ENCODE results near the gene PPP1R7.
"Not testable (repeated sequence)": the region's sequence is repeated elsewhere in the genome, so short reads cannot be mapped to it uniquely, and the experiment has no call there.

PPP1R7 gene

DNA sequence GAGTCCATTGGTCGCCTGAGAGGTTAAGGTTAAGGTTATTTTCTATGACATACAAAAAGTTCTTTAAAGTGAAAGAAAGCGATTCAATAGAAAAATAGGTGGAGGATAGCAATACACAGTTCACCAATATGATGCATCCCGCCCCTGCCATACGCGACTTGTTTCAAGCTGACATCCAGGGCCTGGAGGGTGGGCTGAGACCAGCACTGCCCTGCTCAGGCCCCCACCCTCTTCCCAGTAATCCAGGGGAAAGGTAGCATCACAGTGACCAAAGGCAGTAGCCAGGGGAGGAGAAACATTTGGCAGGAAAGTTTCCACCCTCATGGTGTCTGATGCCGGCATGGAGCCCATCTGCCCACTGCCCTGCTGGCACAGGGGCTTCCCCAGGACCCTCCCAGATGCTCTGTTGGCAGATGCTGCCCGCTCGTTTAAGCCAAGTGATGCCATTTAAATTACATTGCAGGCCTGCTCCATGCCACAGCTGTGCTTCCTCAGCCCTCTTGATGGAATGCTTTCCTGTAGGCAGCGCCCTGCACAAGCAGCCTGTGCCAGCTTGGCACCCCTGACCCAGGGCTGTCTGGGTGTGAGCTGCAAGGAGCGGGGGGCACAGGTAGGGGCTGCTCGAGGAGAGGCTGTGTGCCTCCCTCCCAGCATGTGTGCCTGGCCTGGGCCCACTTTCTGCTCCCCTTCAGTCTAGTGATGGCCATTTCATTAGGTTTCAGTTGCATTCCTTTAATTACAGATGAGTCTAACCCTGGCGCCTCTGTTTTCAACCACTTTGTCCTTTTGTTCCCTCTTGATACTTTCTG lies 27.5 kb downstream of the PPP1R7 start:
- DNase-seq = no peak

DNA sequence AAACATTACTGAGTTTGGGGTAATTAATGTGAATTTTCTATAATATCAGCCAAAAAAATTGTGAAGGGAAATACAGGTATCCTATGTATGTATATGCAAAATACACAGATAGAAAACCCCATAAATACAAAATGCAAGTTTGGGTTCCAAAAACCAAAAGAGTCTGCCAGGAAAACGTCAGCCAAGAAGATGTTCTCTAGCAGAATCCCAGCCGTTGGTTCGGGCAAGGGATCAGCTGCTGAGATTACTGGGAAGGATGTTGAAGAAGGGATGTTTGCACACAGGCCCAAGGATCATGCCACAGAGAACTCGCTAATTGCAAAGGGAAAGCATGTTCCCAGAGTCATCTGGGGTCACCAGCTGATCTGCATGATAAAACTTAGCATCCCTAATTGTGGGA lies 28.7 kb downstream of the PPP1R7 start:
- DNase-seq = no peak

DNA sequence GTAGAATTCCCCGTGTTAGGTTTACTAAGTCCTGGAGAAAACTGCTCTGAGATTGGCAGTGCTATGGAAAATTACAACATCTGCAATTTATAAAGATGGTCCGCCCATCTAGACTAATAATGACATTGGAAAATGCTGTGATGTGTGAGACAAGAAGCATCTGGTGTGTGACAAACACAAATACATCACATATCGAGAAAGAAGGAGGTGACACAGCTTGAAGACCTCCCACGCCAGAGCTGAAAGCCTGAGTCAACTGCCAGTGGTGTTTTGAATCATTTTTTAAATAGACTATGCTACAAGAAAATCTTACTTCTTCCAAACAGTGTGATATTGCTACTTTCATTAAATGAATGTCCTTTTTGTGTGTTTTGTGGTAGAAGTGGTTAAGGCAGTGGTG lies 29.6 kb downstream of the PPP1R7 start:
- no peak for DNase-seq

DNA sequence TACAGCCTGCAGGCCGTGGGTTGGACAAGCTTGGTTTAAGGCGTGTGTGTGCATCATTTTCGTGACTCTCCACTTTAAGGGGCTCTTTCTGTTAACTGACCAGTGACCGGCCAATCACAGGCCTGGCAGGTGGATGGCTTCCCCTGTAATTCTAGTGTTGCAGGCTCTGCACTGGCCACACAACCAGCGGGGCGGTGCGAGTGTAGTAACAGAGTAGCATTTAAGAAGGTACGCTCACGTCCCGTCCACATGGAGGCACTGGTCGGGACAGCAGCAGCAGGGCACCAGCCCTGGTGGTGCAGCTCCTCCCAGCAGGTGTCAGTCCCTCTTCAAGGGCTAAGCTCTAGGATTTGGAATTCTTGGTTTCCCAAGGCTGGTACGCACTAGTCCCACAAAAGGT lies 30.2 kb downstream of the PPP1R7 start:
- no peak for DNase-seq

DNA sequence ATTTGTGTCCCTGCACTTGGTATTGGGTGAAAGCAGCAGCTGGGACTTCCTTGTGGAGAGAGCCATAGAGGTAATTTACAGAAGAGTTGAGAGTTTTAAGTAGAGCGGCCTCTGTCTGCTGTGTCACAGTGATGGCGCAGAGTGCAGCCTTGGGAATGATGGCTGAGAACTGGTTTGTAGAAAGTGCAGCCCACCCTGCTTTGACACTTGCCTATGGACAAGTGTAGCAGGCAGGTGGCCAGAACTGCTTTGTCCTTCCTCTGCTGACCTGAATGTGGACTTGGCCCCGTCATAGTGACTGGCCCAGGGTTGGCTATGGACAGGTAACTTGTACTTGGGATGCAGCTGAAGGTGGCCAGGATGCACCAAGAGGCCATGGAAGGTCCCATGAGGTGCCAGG lies 31.9 kb downstream of the PPP1R7 start:
- DNase-seq = no peak

DNA sequence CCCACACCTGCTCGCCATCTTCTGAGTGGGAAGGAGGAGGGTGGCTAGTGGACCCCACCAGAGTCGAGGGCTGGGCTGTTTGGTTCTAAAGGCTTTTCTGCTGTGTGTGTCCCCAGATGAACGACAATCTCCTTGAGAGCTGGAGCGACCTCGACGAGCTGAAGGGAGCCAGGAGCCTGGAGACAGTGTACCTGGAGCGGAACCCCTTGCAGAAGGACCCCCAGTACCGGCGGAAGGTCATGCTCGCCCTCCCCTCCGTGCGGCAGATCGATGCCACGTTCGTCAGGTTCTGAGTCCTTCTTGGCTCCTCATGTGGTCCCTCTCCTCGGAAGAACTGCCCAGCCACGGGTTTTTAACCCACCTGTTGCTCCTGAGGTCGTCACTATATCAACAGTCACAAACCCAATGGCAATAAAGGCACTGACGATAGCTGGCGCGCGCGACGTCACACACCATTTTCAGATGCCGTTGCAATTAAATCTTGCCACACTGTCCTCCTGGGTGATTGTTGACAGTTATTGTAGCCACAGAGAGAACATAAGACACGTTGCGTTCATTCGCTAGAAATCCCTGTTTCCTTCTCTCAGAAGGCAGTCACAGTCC lies 32.4 kb downstream of the PPP1R7 start:
- no peak for DNase-seq

DNA sequence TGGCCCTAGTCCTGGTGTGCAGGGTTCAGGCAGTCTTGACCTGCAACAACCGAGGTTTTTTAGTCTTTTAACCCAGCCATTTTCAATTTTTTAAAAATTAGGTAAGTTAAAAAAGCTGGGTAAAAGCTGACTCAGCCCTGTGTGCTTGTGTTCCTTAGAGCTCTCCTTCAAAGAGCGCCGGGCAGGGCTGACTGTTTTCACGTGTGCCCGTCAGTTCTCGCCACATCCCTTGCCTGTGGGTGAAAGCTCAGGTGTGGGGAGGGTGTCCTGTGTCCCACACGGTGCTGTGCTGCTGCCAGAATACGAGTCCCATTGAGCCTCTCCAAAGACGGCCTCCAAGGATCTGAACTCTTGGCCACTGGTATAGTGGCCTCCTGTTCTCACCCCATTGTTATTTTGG lies 33.0 kb downstream of the PPP1R7 start:
- no peak for DNase-seq

DNA sequence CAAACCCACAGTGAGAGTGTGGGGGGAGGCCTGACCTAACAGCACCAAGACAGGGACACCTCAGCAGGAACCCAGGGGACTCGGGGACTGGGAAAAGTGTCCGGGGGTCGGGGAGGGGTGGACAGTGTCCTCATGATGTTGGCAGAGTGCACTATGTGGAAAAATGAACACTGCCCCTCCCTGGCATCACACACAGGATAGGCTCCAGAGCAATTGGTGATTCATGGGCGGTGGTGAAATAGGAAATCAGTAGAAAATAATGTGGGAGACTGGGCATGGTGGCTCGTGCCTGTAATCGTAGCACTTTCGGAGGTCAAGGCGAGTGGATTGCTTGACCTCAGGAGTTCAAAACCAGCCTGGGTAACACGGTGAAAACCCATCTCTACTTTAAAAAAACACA lies 34.6 kb downstream of the PPP1R7 start:
- DNase-seq = no peak

DNA sequence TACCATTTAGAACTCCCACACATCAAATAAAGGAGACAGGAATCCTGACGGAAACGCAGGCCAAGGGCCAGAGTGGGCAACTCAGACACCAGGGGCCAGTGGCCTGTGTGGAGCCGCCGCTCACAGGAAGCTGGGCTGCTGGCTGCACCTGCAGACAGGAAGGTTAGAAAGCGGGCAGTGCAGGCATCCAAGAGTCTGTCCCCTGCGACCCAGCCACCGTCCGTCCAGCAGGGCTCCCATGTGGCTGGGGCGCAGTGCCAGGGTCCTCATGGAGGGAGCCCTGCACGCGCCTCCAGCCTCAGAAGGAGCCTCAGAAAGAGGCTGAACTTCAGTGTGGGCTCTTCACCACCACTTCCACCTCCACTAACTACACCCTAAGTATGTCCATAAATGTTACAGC lies 35.7 kb downstream of the PPP1R7 start:
- no peak for DNase-seq

DNA sequence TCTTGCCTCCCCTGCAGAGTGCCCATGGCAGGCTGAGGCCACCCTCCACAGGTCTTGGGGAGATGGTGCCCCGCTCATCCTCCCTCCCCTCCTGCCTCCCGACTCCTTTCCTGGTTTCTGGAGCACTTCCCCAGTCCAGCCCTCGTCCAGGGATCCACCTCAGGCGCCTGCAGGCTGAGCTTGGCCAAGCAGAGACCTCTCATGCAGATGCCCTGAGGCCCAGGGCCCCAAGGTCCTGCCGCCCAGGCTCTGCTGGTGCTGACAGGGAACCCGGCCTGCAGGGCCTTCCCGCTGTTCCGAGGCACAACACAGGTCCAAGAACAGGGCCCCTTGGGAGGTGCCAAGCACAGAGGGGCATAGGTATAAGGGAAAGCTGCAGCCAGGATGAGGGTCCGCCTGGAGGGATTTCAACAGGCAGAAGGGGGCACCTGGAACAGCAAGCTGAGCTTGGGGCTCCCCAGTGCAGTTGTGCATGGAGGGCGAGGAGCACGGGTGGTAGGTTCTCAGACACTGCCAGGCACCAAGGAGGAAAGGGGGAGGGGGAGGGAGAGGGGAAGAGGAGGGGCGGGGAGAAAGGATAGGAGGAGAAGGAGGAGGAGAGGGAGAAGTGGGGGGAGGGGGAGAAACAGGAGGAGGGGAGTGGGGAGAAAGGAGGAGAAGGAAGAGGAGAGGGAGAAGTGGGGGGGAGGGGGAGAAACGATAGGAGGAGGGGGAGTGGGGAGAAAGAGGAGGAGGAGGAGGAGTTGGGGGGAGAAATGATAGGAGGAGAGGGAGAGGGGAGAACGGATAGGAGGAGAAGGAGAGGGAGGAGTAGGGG lies 37.0 kb downstream of the PPP1R7 start:
- DNase-seq = peak in 1 of 2 experiments; percentile 67

DNA sequence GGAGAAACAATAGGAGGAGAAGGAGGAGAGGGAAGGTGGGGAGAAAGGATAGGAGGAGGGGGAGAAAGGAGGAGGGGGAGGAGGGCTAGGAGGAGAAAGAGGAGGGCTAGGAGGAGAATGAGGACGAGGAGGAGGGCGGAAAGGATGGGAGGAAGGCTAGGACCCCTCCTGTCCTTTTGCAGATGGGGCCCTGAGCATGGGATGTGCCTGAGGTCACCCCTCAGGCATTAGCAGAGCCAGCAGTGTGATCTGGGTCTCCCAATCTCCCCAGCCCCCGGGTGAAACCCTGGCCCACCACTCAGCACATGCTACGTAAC lies 37.6 kb downstream of the PPP1R7 start:
- DNase-seq = peak in 1 of 2 experiments; percentile 84

DNA sequence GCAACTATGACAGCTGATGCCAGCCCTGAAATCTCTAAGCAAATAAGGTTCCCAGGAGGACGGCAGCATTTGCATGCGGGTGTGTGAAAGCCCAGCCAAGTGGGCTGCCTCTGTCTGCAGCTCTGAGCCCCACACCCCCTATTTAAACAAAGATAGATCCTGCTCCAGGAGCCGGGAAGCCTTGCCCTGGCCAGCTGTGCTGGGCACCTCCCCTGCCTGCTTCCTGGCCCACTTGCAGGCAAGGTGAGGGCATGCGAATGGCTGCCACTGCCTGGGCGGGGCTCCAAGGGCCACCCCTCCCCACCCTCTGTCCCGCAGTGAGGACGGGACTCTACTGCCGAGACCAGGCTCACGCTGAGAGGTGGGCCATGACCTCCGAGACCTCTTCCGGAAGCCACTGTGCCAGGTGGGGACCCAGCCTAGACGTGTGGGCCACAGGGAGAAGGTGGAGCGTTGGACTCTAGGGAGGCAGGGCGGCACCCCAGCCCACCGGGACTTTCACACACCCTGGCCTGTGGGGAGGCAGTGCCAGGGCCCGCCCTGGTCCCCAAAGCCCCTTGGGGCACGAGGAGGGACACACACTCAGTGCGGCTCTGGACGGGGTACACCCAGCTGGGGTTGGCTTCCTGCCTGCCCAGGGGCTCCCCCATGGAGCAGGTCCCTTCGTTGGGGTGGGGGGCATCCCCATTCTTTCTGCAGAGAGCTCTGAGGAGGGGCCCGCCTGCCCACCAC lies 38.3 kb downstream of the PPP1R7 start, which contains the start of gene ANO7:
Gene ANO7, plus strand, starts transcription at position 317 of the 732 bp plus-strand sequence. CDS start 1,387 bp downstream, outside the sequence.
- peak; percentile 98 to 99 for DNase-seq

DNA sequence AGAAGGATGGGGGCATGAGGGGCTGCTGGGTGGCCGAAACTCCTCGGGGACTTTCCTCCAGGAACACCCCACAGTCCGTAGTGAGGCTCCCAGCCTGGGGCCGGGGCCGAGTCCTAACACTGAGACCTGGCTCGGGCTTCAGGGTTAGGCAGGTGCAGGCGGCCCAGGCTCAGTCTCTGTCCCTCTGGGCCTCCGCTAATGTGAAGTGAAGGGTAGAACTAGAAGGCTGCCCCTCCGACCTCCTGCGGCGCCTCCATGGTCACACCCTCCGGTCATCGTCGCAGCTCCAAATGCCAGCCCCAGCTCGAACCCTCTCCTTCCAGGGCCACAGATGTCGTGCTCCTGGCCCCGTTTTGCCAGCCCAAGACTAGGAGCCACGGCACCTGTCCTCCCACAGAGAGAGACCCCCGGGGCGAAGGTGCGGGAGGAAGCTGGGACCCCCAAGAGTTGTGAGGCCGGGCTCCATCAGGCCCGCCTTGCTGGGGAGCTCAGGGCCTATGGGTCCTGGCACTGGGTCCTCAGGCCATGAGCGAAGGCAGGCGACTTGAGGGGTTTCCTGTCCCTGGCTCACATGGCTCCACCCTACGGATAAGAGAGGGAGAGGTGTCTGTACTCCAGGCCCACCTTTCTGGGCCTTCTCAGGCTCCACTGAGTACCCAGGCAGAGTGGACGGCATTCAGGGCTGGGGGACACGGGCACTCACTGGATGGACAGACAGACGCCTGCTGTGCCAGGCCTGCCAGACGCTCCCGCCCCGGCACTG lies 39.0 kb downstream of the PPP1R7 start:
- DNase-seq = peak in 1 of 2 experiments; percentile 56

DNA sequence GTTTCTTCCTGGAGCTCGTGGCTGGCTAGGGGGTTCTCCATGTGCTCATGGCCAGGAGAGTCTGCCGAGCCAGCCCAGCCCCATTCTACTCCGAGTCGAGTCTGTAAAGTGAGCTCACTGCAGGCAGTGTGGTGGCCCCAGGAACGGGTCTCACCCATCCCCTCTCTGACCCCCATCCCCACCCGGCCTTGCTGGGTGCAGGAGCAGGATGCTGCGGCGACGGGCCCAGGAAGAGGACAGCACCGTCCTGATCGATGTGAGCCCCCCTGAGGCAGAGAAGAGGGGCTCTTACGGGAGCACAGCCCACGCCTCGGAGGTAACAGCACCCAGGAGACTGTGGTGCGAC lies 39.6 kb downstream of the PPP1R7 start:
- peak in 1 of 2 experiments; percentile 41 for DNase-seq

DNA sequence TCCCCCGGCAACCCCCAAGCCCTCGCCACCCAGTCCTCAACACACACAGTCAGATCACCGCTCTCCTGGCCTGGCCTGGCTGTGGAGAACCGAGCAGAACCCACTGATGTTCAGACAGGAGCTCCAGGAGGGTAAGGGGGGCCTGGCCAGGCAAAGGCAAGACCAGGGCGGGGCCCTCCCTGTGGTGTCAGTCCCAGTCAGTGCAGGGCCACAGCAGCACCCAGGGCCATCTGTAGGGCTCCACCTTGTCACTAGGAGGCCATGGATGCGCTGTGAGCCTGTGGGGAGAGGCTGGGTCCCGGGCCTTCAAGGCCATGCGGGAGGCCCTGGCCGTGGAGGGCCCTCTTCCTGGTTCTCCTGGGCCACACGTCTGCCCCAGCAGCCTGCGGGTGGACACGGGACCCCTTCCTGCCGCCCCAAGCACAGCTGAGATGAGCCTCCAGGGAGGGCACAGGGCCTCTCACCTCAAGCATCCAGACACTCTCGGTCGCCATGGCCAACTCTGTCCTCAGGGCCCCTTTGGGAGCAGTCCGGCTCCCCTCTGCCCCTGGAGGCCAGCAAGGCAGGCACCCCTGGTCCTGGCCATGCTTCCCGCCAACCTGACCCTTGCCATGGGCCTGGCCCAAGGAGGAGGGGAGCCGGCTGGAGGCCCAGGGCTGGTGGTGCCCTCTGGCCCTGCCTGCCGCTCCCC lies 40.2 kb downstream of the PPP1R7 start:
- no peak for DNase-seq

DNA sequence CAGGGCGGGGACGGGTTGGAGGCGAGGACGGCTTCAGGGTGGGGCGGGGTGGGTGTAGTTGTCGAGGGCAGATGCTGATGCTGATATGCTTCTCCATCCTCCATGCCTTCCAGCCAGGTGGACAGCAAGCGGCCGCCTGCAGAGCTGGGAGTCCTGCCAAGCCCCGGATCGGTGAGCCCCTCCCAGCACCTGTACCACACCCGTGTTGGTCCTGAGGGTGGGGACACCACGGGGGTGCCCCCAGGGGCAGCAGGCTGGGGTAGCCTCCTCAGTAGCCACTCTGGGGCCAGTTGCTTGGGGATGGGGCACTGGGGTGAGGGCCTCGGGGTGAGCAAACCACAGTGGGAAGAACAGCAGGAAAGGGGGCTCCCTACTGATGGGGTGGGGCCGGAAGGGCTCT lies 40.8 kb downstream of the PPP1R7 start:
- DNase-seq = no peak

DNA sequence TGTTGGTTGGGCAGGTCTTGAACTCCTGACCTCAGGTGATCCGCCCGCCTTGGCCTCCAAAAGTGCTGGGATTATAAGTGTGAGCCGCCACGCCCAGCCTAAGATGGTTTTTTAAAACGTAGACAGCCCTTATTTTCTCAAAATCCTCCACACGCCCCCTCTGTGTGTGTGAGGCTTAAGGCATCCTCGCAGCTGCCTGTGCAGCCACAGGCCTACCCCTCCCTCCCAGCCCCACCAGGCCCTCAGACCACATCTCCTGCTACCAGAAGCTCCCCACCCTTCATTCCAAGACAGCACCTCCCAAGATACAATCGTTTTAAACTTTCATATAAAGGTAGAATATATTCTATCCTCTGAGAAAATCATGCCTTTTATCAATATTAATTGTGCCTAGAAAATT lies 43.0 kb downstream of the PPP1R7 start:
- DNase-seq = no peak

DNA sequence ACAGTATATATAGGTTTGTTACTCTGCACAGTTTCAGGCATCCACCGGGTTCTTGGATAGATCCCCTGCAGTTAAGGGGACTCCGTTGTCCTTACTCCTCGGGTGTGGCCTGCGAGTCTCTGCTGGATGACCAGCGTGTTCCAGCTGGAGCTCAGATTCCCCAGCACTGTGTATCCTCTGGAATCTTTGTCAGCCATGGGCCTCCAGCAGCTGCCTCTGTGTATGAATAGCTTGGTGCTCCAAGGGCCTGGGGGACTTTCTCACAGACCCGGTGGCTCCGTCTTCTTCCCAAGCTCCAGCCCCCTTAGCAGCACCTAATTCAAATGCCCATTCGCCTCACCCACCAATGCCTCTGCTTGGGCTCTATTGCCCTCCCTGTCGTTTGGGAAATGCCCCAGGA lies 44.5 kb downstream of the PPP1R7 start:
- DNase-seq = no peak

DNA sequence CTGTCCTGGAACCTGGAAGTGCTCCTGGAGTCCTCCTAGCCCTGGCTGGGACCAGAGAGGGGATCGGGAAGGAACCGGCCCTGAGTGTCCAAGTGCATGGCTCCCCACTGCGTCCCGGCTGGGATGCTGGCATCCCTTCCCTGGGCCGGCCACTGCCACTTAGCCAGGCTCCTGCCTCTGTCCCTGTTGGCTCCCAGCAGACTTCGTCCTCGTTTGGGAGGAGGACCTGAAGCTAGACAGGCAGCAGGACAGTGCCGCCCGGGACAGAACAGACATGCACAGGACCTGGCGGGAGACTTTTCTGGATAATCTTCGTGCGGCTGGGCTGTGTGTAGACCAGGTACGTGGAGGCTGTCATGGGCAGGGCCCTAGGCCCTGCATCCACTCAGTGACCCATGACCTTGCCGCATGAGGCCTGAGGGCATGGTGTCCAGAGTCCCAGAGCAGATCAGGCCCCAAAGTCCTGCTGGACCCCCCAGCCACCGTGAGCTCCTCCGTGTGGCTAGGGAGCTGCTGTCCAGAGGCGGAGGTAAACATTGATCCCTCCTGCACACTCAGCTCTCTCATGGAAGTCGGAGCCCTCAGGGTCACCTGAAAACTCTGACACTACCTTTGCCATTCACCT lies 45.4 kb downstream of the PPP1R7 start:
- no peak for DNase-seq

DNA sequence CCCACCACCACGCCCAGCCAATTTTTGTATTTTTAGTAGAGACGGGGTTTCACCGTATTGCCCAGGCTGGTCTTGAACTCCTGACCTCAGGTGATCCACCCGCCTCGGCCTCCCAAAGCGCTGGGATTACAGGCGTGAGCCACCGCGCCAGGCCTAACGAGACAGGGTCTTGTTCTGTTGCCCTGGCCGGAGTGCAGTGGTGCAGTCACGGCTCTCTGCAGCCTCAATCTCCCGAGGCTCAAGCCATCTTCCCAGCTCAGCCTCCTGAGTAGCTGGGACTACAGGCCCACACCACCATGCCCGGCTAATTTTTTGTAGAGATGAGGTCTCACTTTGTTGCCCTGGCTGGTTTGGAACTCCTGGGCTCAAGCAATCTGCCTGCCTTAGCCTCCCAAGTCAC lies 47.0 kb downstream of the PPP1R7 start:
- DNase-seq = not testable (repeated sequence)

DNA sequence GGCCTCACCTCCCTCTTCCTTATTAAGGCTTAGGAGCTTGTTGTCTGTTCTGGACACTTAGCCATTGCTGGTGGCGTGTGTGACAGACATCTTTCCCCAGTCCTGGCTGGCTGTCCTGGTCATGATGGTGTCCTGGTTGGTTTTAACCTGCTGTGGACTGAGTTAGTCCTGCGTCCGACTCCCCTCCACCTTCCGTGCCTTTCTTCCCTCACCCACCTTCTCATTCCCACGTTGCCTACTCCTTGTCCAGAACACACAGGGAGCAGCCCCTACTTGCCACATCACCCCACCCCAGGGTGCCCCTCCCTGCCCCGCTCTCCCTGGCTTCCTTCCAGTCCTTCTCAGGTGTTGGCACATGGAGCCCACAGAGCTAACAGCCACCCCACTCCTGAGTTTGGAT lies 47.7 kb downstream of the PPP1R7 start:
- DNase-seq = no peak

Measured in NCI-H526 (cell line).